ENCODE measurements around the gene ZFHX3.

DNA sequence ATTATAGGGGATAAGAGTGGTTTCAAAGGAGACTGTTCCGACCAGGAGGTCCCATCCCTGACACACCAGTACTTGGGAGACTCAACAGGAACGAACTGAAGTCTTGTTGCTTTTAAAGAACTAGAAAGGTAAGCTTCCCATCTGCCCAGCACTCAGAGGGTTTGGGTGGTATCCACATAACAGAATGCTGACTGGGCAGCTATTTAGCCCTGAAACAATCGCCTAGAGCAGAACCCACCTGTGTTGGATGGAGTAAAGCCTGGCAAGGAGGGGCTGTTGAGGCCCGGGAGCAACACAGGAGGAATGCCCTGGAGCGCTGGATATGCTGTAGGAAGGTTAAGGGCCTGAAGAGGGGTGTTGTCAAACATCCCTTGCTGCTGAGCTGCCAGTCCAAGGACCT lies 254.9 kb downstream of the ZFHX3 start:
- TF ChIP-seq, protein P1, sequence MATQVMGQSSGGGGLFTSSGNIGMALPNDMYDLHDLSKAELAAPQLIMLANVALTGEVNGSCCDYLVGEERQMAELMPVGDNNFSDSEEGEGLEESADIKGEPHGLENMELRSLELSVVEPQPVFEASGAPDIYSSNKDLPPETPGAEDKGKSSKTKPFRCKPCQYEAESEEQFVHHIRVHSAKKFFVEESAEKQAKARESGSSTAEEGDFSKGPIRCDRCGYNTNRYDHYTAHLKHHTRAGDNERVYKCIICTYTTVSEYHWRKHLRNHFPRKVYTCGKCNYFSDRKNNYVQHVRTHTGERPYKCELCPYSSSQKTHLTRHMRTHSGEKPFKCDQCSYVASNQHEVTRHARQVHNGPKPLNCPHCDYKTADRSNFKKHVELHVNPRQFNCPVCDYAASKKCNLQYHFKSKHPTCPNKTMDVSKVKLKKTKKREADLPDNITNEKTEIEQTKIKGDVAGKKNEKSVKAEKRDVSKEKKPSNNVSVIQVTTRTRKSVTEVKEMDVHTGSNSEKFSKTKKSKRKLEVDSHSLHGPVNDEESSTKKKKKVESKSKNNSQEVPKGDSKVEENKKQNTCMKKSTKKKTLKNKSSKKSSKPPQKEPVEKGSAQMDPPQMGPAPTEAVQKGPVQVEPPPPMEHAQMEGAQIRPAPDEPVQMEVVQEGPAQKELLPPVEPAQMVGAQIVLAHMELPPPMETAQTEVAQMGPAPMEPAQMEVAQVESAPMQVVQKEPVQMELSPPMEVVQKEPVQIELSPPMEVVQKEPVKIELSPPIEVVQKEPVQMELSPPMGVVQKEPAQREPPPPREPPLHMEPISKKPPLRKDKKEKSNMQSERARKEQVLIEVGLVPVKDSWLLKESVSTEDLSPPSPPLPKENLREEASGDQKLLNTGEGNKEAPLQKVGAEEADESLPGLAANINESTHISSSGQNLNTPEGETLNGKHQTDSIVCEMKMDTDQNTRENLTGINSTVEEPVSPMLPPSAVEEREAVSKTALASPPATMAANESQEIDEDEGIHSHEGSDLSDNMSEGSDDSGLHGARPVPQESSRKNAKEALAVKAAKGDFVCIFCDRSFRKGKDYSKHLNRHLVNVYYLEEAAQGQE (IDR thresholded peaks at IDR 0.05), result no peak
- TF ChIP-seq, protein P2, sequence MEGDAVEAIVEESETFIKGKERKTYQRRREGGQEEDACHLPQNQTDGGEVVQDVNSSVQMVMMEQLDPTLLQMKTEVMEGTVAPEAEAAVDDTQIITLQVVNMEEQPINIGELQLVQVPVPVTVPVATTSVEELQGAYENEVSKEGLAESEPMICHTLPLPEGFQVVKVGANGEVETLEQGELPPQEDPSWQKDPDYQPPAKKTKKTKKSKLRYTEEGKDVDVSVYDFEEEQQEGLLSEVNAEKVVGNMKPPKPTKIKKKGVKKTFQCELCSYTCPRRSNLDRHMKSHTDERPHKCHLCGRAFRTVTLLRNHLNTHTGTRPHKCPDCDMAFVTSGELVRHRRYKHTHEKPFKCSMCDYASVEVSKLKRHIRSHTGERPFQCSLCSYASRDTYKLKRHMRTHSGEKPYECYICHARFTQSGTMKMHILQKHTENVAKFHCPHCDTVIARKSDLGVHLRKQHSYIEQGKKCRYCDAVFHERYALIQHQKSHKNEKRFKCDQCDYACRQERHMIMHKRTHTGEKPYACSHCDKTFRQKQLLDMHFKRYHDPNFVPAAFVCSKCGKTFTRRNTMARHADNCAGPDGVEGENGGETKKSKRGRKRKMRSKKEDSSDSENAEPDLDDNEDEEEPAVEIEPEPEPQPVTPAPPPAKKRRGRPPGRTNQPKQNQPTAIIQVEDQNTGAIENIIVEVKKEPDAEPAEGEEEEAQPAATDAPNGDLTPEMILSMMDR (IDR thresholded peaks at IDR 0.05; ENCODE audit: low read depth, low read length, missing input control), result no peak
- TF ChIP-seq TAF1 (conservative IDR thresholded peaks at IDR 0.05) (no peak), RAD21 (IDR thresholded peaks at IDR 0.05) (no peak), SP1 (IDR thresholded peaks at IDR 0.05) (no peak), FOXA2 (IDR thresholded peaks at IDR 0.05) (no peak), JUND (IDR thresholded peaks at IDR 0.05) (no peak), GABPA (IDR thresholded peaks at IDR 0.05 in 1 of 2, conservative IDR thresholded peaks at IDR 0.05 in 1 of 2) (no peak), HNF4G (IDR thresholded peaks at IDR 0.05) (no peak), EGR1 (IDR thresholded peaks at IDR 0.05; ENCODE audit: low read depth in 2 of 2) (no peak)
- TF ChIP-seq, protein P3, sequence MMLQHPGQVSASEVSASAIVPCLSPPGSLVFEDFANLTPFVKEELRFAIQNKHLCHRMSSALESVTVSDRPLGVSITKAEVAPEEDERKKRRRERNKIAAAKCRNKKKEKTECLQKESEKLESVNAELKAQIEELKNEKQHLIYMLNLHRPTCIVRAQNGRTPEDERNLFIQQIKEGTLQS (IDR thresholded peaks at IDR 0.05), result no peak
- TF ChIP-seq, protein P4, sequence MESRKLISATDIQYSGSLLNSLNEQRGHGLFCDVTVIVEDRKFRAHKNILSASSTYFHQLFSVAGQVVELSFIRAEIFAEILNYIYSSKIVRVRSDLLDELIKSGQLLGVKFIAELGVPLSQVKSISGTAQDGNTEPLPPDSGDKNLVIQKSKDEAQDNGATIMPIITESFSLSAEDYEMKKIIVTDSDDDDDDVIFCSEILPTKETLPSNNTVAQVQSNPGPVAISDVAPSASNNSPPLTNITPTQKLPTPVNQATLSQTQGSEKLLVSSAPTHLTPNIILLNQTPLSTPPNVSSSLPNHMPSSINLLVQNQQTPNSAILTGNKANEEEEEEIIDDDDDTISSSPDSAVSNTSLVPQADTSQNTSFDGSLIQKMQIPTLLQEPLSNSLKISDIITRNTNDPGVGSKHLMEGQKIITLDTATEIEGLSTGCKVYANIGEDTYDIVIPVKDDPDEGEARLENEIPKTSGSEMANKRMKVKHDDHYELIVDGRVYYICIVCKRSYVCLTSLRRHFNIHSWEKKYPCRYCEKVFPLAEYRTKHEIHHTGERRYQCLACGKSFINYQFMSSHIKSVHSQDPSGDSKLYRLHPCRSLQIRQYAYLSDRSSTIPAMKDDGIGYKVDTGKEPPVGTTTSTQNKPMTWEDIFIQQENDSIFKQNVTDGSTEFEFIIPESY (IDR thresholded peaks at IDR 0.05), result no peak
- TF ChIP-seq, protein P5, sequence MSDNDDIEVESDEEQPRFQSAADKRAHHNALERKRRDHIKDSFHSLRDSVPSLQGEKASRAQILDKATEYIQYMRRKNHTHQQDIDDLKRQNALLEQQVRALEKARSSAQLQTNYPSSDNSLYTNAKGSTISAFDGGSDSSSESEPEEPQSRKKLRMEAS (IDR thresholded peaks at IDR 0.05), result no peak

Data from liver (tissue), 3 donors.